GM12878 (cell line): Measurements from ENCODE around the gene CACNA2D1.

Experiments
- FOS ChIP-seq: IDR thresholded peaks from 3 replicates; pipeline ENCODE4 v1.6.1; 2011; ENCODE audit warnings: borderline replicate concordance; ENCODE audit not compliant: insufficient read length; ENCODE audit errors: extremely low read depth
- HDAC6 ChIP-seq: fragments of 200-600 bp; sonication (generic); IDR thresholded peaks from one replicate; pipeline ENCODE4 v1.8.0; 2017; ENCODE audit warnings: antibody characterized with exemption; ENCODE audit not compliant: unreplicated experiment
- IKZF1 ChIP-seq: fragments of 450-650 bp; conservative IDR thresholded peaks from 2 replicates; pipeline ENCODE4 v1.6.1; 2017; ENCODE audit warnings: antibody characterized with exemption, mild to moderate bottlenecking
- POLR2A ChIP-seq: IDR thresholded peaks from 2 replicates; pipeline ENCODE4 v1.6.1; 2011; ENCODE audit warnings: low read depth, mild to moderate bottlenecking, low read length
- POLR2AphosphoS5 ChIP-seq: IDR thresholded peaks from 2 replicates; pipeline ENCODE4 v1.6.1; 2011; ENCODE audit warnings: mild to moderate bottlenecking, low read length, inconsistent platforms
- RAD21 ChIP-seq: IDR thresholded peaks from 2 replicates; pipeline ENCODE4 v1.6.1; 2011; ENCODE audit warnings: mild to moderate bottlenecking, low read depth, low read length, moderate library complexity; ENCODE audit not compliant: insufficient read depth
- TF ChIP-seq, protein P1 (sequence below), 3 experiments: IDR thresholded peaks in 2 of 3; conservative IDR thresholded peaks in 1 of 3; 2 replicates each; pipeline ENCODE4 v1.5.1; 2011; ENCODE audit warnings: low read depth in 3 of 3, low read length in 3 of 3, mild to moderate bottlenecking in 3 of 3, control low read depth in 2 of 3, moderate library complexity in 2 of 3, inconsistent platforms in 1 of 3, mixed read lengths in 1 of 3; ENCODE audit not compliant: control insufficient read depth in 2 of 3, insufficient read depth in 1 of 3; ENCODE audit errors: extremely low read depth in 1 of 3
- TF ChIP-seq, protein P2 (sequence below): IDR thresholded peaks from 2 replicates; pipeline ENCODE4 v1.6.1; 2011; ENCODE audit warnings: low read depth, low read length, improper control_type of control experiment, borderline replicate concordance

DNA sequence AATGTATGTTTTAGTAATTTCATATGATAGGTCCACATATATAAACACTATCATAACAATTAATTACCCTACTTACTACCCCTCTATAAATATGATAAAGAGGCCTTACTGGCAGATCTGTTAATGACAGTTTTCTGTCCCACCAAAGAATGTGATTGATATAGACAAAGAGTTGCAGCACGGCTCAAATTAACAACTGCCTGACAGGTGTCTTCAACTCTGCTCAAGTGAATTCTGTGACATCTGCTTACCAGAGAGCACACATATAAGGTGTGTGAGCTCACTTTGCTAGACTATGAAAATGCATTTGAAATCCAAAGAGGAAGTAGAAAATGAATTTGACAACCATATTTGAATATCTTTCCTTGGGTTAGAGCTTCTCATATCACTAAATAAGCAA, 36.6 kb downstream of the CACNA2D1 start:
- TF ChIP-seq, protein P1, sequence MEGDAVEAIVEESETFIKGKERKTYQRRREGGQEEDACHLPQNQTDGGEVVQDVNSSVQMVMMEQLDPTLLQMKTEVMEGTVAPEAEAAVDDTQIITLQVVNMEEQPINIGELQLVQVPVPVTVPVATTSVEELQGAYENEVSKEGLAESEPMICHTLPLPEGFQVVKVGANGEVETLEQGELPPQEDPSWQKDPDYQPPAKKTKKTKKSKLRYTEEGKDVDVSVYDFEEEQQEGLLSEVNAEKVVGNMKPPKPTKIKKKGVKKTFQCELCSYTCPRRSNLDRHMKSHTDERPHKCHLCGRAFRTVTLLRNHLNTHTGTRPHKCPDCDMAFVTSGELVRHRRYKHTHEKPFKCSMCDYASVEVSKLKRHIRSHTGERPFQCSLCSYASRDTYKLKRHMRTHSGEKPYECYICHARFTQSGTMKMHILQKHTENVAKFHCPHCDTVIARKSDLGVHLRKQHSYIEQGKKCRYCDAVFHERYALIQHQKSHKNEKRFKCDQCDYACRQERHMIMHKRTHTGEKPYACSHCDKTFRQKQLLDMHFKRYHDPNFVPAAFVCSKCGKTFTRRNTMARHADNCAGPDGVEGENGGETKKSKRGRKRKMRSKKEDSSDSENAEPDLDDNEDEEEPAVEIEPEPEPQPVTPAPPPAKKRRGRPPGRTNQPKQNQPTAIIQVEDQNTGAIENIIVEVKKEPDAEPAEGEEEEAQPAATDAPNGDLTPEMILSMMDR (IDR thresholded peaks at IDR 0.05 in 2 of 3, conservative IDR thresholded peaks at IDR 0.05 in 1 of 3; ENCODE audit: control insufficient read depth in 2 of 3, extremely low read depth in 1 of 3, insufficient read depth in 1 of 3, low read depth in 3 of 3, low read length in 3 of 3), result no peak
- TF ChIP-seq IKZF1, result no peak
- TF ChIP-seq FOS, result no peak
- no peak for TF ChIP-seq RAD21
- no peak for TF ChIP-seq POLR2AphosphoS5
- TF ChIP-seq HDAC6, result no peak
- TF ChIP-seq, protein P2, sequence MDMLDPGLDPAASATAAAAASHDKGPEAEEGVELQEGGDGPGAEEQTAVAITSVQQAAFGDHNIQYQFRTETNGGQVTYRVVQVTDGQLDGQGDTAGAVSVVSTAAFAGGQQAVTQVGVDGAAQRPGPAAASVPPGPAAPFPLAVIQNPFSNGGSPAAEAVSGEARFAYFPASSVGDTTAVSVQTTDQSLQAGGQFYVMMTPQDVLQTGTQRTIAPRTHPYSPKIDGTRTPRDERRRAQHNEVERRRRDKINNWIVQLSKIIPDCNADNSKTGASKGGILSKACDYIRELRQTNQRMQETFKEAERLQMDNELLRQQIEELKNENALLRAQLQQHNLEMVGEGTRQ, result no peak
- TF ChIP-seq POLR2A, result no peak
